ENCODE results near the gene POLR3K.

Gene POLR3K

DNA sequence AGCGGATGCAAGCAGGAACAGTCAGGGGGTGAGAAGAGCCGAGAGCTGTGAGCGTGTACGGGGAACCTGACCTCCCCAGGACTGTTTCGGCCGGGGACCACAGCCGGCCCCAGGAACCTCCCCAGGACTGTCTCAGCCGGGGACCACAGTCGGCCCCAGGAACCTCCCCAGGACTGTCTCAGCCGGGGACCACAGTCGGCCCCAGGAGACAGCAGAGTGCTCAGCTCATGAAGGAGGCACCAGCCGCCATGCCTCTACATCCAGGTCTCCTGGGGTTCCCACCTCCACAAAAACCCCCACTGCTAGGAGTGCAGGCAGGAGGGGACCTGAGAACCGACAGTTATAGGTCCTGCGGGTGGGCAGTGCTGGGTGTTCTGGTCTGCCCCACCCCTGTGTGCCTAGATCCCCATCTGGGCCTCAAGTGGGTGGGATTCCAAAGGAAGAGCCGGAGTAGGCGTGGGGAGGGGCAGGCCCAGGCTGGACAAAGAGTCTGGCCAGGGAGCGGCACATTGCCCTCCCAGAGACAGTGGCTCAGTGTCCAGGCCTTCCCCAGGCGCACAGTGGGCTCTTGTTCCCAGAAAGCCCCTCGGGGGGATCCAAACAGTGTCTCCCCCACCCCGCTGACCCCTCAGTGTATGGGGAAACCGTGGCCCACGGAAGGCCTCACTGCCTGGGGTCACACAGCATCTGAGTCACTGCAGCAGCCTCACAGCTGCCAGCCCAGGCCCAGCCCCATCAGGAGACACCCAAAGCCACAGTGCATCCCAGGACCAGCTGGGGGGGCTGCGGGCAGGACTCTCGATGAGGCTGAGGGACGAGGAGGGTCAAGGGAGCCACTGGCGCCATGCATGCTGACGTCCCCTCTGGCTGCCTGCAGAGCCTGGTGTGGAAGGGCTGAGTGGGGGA is 14.7 kb upstream of the POLR3K start:
- no peak overlapping the region for H3K4me3 ChIP-seq (replicated peaks in 1 of 2; ENCODE audit: low read depth in 2 of 2, low read length in 2 of 2)
- TF ChIP-seq, protein P1, sequence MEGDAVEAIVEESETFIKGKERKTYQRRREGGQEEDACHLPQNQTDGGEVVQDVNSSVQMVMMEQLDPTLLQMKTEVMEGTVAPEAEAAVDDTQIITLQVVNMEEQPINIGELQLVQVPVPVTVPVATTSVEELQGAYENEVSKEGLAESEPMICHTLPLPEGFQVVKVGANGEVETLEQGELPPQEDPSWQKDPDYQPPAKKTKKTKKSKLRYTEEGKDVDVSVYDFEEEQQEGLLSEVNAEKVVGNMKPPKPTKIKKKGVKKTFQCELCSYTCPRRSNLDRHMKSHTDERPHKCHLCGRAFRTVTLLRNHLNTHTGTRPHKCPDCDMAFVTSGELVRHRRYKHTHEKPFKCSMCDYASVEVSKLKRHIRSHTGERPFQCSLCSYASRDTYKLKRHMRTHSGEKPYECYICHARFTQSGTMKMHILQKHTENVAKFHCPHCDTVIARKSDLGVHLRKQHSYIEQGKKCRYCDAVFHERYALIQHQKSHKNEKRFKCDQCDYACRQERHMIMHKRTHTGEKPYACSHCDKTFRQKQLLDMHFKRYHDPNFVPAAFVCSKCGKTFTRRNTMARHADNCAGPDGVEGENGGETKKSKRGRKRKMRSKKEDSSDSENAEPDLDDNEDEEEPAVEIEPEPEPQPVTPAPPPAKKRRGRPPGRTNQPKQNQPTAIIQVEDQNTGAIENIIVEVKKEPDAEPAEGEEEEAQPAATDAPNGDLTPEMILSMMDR (IDR thresholded peaks at IDR 0.05; ENCODE audit: low read depth, low read length), result no peak
- DNase-seq (ENCODE audit: low read depth in 2 of 2), result peak; percentile 33 to 35

DNA sequence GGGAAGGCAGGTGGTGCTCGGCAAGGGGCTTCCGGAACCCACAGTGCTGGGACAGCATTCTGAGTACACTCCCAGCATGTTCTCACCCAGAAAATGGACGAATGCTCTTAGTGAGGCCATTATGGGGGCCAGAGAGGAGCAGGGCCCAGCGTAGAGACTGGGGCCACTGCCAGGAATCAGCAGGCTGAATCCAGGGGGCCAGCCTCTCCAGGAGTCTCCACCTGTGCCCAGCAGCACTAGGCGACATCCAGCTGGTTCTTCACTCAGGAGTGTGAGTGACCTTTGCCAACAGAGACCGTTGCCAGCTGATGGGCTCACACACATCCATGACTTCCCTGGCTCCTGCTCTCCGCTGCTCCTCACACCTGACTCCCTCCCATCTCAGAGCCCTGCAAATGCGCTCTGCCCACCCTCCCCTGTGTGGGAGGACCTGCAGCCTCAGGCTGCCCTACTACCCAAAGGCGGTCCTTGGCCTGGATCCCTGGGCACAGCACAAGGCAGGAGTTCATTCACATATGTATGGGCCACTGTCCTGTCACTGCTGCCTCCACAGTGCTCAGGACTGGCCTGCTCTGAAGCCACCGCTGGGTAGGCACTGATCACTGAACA is 13.9 kb upstream of the POLR3K start:
- no peak overlapping the region for H3K4me3 ChIP-seq (replicated peaks in 1 of 2; ENCODE audit: low read depth in 2 of 2, low read length in 2 of 2)
- TF ChIP-seq, protein P1 (IDR thresholded peaks at IDR 0.05; ENCODE audit: low read depth, low read length), result no peak
- no peak for DNase-seq (ENCODE audit: low read depth in 2 of 2)

DNA sequence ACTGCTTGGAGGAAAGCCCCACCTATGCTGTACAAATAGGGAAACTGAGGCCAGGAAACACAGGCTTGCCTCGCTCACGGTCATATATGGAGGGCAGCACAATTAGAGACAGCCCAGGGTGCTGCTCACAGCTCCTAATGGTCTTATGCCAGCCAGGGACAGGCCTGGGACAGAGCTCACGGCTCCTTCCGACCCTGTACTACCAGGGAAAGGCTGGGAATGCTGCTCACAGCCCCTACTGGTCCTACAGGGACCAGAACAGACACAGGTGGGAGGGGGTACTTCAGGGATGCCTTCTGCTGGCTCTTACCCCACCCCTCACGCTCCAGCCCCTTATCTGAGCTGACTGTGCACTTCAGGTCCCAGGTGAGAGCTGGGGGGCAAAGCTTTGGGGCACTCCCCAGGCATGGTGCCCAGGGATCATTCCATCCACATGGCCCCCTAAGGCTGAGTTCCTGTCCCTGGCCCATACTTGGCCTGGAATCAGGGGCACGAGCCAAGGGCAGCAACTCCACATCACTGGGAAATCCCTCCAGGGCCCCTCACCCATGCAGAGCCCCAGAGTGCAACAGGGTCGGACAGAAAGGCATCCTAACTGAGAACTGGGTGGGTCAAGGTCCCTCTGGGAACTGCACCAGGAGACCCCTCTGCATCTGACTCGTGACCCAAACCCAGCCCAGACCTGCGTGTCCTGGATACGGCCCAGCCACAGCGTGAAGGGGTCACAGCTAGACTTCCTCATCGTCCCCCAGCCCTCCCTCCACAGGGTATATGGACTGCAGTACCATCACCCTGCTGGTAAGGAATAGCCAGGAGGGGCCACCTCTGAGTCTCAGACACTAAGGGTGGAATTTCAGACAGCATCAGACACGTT is 13.1 kb upstream of the POLR3K start:
- no peak overlapping the region for H3K4me3 ChIP-seq (replicated peaks in 1 of 2; ENCODE audit: low read depth in 2 of 2, low read length in 2 of 2)
- TF ChIP-seq, protein P1 (IDR thresholded peaks at IDR 0.05; ENCODE audit: low read depth, low read length), result no peak
- DNase-seq (ENCODE audit: low read depth in 2 of 2), result no peak

DNA sequence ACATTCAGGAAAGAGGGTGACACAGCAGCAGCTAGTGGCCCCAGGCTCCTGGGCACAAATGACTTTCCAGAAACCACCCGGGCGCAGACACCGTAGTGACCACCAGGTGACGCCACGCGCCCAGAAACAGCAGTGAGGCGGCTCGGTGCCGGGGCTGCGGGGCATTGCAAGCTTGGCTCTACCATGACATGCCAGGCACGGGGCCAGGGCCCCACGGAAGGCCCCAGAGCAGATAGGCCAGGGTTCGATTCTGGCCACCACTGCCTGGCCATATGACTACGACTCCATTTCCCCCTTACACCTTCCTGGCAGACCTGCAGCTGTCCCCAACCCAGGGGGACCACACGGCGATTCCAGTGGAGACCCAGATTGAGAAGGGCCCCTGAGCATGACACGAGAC is 12.3 kb upstream of the POLR3K start:
- DNase-seq (ENCODE audit: low read depth in 2 of 2), result peak; percentile 74 to 84
- no peak overlapping the region for H3K4me3 ChIP-seq (replicated peaks in 1 of 2; ENCODE audit: low read depth in 2 of 2, low read length in 2 of 2)
- TF ChIP-seq, protein P1 (IDR thresholded peaks at IDR 0.05; ENCODE audit: low read depth, low read length), result peak; percentile 97

DNA sequence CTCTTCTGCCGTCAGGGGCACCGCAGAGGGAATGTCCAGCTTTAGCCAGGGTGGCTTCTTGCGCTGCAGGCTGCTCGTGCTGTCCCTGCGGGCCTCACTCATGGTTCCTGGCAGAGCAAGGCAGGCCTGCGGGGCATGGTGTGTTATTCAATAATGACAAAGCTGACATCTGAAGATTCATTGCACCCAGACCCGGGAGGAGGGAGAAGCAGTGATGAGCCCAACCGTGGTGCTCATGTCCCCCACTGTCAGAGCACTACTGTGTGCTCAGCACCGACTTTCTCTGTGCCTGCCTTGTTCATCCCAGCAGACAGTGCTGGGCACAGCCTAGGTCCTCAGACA is 11.5 kb upstream of the POLR3K start:
- TF ChIP-seq, protein P1 (IDR thresholded peaks at IDR 0.05; ENCODE audit: low read depth, low read length), result no peak
- no peak for DNase-seq (ENCODE audit: low read depth in 2 of 2)
- H3K4me3 ChIP-seq (replicated peaks in 1 of 2; ENCODE audit: low read depth in 2 of 2, low read length in 2 of 2), result no peak overlapping the region

DNA sequence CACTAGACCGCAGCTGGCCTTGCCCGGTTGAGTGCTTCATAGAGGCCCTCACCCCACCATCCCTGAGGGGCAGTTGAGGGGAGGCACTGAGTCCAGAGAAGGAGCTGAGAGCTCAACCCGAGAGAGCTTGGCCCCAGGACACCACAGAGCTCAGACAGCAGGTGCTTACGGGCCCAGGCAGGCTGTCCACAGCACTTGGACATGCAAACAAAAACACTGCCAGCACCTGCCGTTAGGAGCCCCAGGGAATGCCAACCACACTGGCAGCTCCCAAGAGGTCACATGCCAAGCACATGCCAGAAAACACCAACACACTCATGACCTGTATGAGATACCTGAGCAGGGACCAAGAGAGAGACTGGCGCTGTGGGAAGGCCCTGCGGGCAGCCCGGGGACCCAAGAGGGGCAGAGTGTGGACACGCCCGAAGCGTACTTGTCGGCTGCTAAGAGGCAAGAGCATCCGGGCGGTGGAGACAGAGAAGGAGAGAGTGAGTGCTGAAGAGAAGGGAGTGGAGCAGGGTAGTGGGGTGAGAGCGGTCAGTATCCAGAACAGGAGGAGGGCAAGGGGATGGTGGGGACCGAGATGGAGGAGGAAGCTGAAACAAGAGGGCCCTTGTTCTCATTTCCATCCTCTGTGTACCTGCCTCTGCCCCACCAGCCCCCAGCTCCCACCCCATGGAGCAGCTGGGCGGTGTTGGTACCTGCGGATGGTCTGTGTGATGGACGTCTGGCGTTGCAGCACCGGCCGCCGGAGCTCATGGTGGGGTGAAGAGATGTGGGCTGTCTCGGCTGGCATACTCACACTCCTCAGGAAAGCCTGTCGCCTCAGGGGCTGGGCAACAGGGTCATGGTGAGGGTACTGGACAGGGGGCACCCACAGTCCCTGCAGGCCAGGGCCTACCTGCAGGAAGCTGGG is 10.8 kb upstream of the POLR3K start:
- no peak overlapping the region for H3K4me3 ChIP-seq (replicated peaks in 1 of 2; ENCODE audit: low read depth in 2 of 2, low read length in 2 of 2)
- no peak for DNase-seq (ENCODE audit: low read depth in 2 of 2)
- TF ChIP-seq, protein P1 (IDR thresholded peaks at IDR 0.05; ENCODE audit: low read depth, low read length), result no peak

All from cardiac fibroblast (primary cell).